ENCODE results near the gene CATSPER1.

DNA sequence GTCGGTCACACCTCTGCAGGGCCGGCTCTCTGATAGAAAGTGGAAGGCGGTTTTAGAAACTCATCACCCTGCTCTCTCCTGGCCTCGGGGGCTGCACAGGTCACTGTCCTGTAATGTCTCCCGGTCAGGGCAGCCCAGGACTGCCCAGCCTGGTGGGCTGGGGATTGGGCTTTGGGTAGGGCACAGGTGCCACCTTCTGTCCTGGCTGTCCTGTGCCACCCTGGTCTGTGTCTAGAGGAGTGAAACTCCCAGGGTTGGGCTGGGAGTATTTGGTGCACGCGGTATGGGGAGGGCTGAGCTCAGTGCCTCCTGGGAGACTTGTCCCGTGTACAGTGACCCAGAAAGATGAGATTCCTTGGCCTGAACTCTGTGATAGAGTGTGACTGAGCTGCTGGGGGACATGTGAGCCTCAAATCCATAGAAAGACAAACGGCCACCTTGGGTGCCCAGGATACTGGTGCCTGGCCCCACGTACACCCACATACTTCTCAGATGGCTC is 47.0 kb downstream of the CATSPER1 start:
- TF ChIP-seq POLR2A (IDR thresholded peaks at IDR 0.05) (no peak), POLR2AphosphoS5 (IDR thresholded peaks at IDR 0.05) (no peak)
- TF ChIP-seq, protein P1, sequence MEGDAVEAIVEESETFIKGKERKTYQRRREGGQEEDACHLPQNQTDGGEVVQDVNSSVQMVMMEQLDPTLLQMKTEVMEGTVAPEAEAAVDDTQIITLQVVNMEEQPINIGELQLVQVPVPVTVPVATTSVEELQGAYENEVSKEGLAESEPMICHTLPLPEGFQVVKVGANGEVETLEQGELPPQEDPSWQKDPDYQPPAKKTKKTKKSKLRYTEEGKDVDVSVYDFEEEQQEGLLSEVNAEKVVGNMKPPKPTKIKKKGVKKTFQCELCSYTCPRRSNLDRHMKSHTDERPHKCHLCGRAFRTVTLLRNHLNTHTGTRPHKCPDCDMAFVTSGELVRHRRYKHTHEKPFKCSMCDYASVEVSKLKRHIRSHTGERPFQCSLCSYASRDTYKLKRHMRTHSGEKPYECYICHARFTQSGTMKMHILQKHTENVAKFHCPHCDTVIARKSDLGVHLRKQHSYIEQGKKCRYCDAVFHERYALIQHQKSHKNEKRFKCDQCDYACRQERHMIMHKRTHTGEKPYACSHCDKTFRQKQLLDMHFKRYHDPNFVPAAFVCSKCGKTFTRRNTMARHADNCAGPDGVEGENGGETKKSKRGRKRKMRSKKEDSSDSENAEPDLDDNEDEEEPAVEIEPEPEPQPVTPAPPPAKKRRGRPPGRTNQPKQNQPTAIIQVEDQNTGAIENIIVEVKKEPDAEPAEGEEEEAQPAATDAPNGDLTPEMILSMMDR (IDR thresholded peaks at IDR 0.05 in 8 of 11, conservative IDR thresholded peaks at IDR 0.05 in 3 of 11) = no peak
